Smooth muscle cell (in vitro differentiated cells): ENCODE data around the gene EVPL. TPM values are rescaled to one million over a fixed set of nuclear protein-coding genes. Genes with fewer than 3 reads are reported as not detected.

Experiments
- DNase-seq: peaks from one replicate; lab custom pipeline; 2025; ENCODE audit not compliant: unreplicated experiment; lab: John Stamatoyannopoulos, UW
- H2AFZ ChIP-seq: fragments of 200-600 bp; sonication (generic); 2 replicates; pipeline ENCODE4 v1.6.0; 2016; ENCODE audit warnings: antibody characterized with exemption, low read depth, mild to moderate bottlenecking
- H3F3A ChIP-seq: fragments of 200-600 bp; sonication (generic); 2 replicates; pipeline ENCODE4 v1.6.0; 2017; ENCODE audit warnings: antibody characterized with exemption, low read depth
- H3K27ac ChIP-seq: fragments of 200-600 bp; sonication (generic); 2 replicates; pipeline ENCODE4 v1.5.1; 2016; ENCODE audit warnings: low read depth, mild to moderate bottlenecking
- H3K27me3 ChIP-seq: fragments of 200-600 bp; sonication (generic); 2 replicates; pipeline ENCODE4 v1.6.1; 2016; ENCODE audit warnings: low read depth, mild to moderate bottlenecking
- H3K36me3 ChIP-seq: fragments of 200-600 bp; sonication (generic); 2 replicates; pipeline ENCODE4 v1.5.1; 2016; ENCODE audit warnings: low read depth
- H3K4me1 ChIP-seq: fragments of 200-600 bp; sonication (generic); 2 replicates; pipeline ENCODE4 v1.5.1; 2016; ENCODE audit warnings: low read depth
- H3K4me2 ChIP-seq: fragments of 200-600 bp; sonication (generic); 2 replicates; pipeline ENCODE4 v1.6.0; 2016; ENCODE audit warnings: mild to moderate bottlenecking
- H3K4me3 ChIP-seq: fragments of 200-600 bp; sonication (generic); 2 replicates; pipeline ENCODE4 v1.5.1; 2016; ENCODE audit warnings: mild to moderate bottlenecking
- H3K79me2 ChIP-seq: fragments of 200-600 bp; sonication (generic); 2 replicates; pipeline ENCODE4 v1.6.0; 2016; ENCODE audit warnings: low read depth, mild to moderate bottlenecking
- H3K9ac ChIP-seq: fragments of 200-600 bp; sonication (generic); 2 replicates; pipeline ENCODE4 v1.6.0; 2016; ENCODE audit warnings: low read depth
- H3K9me3 ChIP-seq: fragments of 200-600 bp; sonication (generic); replicated peaks from 2 replicates; pipeline ENCODE4 v1.5.1; 2016; ENCODE audit warnings: low read depth
- H4K20me1 ChIP-seq: fragments of 200-600 bp; sonication (generic); 2 replicates; pipeline ENCODE4 v1.6.0; 2016; ENCODE audit warnings: low read depth
- CTCF ChIP-seq: fragments of 200-600 bp; sonication (generic); IDR thresholded peaks from 2 replicates; pipeline ENCODE4 v1.5.1; 2017; ENCODE audit warnings: borderline replicate concordance, mild to moderate bottlenecking, antibody characterized with exemption; ENCODE audit not compliant: insufficient read depth, poor library complexity, severe bottlenecking
- WGBS: methylation state at CpG from one replicate; pipeline ENCODE4 v1.1.7; 2016; ENCODE audit warnings: low lambda C conversion rate; 5-methylcytosine and 5-hydroxymethylcytosine counted together
- polyA plus RNA-seq: library from polyadenylated mRNA; unstranded; fragments of >200 nt; fragmentation: Nextera tagmentation; extraction: Ambion mirVana; gene quantifications from 2 replicates; pipeline ENCODE4 v1.2.1, GENCODE V29; 2016
- total RNA-seq: library from RNA; depleted of rRNA; stranded (reverse); fragments of >200 nt; gene quantifications from 2 replicates; pipeline ENCODE4 v1.2.3, GENCODE V29; 2014

EVPL gene
- total and polyA plus RNA-seq, 2 experiments from 2014 or later = 1.6 to 2.0 TPM

GRCh38 chr17:76034428-76035350, 7.6 kb upstream of the EVPL start:
- no peak overlapping the region for H3K27ac ChIP-seq
- H3K79me2 ChIP-seq = no peaks in the 10 kb centered on the region
- peaks cover 12% of the 10 kb centered on the region for H3K4me1 ChIP-seq
- no peak overlapping the region for H3K9ac ChIP-seq
- no peaks in the 10 kb centered on the region for H3K9me3 ChIP-seq
- no peak overlapping the region for H3K4me2 ChIP-seq
- peaks cover 4% of the 10 kb centered on the region for H3F3A ChIP-seq
- H2AFZ ChIP-seq = no peak overlapping the region
- 95% methylated on average over 13 of the region's 13 CpGs for WGBS
- no peaks in the 10 kb centered on the region for H3K27me3 ChIP-seq
- TF ChIP-seq CTCF = no peak
- H3K4me3 ChIP-seq = no peak overlapping the region
- no peaks in the 10 kb centered on the region for H4K20me1 ChIP-seq
- peaks cover 3% of the 10 kb centered on the region for H3K36me3 ChIP-seq
- DNase-seq = no peak

GRCh38 chr17:76033139-76033538, 6.0 kb upstream of the EVPL start:
- Histone ChIP-seq H3K79me2 (no peaks in the 10 kb centered on the region), H3K27ac (no peak overlapping the region), H3K4me3 (no peak overlapping the region), H3K36me3 (no peaks in the 10 kb centered on the region), H3K9ac (no peak overlapping the region), H3K9me3 (no peaks in the 10 kb centered on the region), H3K4me1 (peaks cover 14% of the 10 kb centered on the region), H4K20me1 (no peaks in the 10 kb centered on the region), H3F3A (no peaks in the 10 kb centered on the region), H3K4me2 (no peak overlapping the region), H3K27me3 (no peaks in the 10 kb centered on the region), H2AFZ (no peak overlapping the region)
- TF ChIP-seq CTCF = no peak
- no peak for DNase-seq
- 96% methylated on average over 6 of the region's 6 CpGs for whole genome bisulfite sequencing

GRCh38 chr17:76032780-76033108, 5.6 kb upstream of the EVPL start:
- TF ChIP-seq CTCF = no peak
- Histone ChIP-seq H3K4me3 (no peak overlapping the region), H3F3A (no peaks in the 10 kb centered on the region), H2AFZ (no peak overlapping the region), H3K4me1 (peaks cover 14% of the 10 kb centered on the region), H3K79me2 (no peaks in the 10 kb centered on the region), H3K36me3 (no peaks in the 10 kb centered on the region), H3K9me3 (no peaks in the 10 kb centered on the region), H3K4me2 (no peak overlapping the region), H3K27ac (no peak overlapping the region), H4K20me1 (no peaks in the 10 kb centered on the region), H3K9ac (no peak overlapping the region), H3K27me3 (no peaks in the 10 kb centered on the region)
- DNase-seq = no peak
- WGBS = 94% methylated on average over 5 of the region's 5 CpGs
